NCI-H82 treated with DMSO at 0.1 percent for 48 hours (cell line): ENCODE measurements around the gene S100B.

Experiments used
- DNase-seq: peaks from one replicate; lab custom pipeline; 2025; ENCODE audit not compliant: unreplicated experiment; lab: John Stamatoyannopoulos, UW

The S100B gene

DNA sequence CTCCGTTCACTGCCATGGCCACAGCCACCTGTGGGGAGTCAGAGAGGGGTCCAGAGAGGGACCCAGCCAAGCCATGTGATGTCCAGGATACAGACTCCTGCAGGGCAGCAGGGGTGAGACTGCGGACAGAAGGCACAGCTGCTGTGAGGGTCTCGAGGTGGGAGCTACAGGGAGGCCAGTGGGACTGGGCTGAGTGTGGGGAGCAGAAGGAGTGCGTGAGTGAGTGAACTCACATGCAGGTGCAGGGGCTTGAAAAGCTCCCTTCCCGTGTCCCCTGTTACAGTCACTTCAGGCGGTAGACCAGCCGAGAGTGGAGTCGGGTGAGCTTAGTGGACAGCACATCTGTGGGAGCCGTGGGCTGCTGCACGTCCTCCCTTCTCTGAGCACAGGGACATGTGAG, 42.4 kb downstream of the S100B start:
- DNase-seq: no peak

DNA sequence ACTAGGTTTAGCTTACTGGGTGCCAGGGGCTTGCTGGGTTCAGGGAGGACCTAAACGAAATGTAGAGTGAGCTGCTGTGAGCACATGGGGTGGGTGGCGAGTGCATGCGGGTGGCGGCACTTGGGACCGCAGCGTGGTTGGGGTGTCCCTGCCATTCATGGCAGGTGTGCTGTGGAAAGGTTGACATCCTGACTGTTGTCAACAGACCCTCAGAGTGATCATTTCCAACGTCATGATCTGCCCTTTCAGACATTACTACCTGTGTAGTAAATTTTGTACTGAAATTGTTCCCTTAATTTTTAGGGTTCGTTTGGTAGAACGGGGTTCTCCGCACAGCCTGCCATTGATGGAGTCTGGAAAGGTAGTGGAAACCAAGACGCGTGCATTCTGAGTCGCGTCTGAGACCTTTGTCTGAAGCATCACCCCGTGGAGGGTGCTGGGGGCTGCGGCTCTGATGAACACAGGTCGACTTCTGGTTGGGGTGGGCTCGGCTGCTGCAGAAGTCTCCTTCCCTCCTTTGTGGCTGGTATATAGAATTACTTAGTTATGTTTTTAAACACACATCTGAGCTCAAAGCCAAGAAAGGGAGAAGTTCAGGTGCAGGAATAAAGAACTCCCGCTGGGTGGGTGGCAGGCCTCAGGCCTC, 43.3 kb downstream of the S100B start:
- DNase-seq: no peak

DNA sequence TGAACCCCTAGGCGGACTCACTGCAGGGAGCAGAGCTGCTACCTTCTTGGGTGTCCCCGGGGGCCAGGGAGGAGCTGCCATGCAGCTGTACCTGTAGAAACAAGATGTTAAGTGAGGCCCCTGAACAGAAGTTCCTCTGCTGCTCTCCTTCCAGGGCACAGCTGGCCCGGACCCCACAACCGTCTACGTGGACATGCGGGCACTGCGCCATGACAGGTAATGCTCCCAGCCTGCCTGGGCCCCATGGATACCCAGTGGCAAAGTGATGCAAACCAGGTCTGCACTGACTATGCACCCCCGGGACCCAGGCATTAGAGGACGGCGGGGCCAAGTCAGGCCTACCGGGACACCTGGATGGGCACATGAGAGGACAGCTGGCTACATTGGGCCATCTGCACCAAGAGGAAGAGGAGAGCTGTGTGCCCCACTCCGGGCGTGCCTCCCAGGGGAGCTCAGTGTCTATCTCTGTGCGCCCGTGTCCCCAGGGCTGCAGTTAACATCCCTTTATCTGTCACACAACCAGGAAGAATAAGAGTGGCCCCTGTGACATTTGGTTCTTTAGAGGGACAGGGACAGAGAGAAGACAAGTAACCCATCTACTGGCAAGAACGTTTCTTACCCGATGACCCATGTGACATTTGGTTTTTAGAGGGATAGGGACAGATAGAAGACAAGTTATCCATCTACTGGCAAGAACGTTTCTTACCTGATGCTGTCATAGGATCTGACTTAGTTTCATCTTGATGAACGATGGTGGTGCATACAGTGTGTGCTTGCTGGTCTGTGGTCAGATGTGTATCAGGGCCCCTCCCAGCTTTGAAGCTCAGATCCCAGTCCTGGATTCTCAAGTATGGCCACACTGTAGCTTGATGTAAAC, 44.1 kb downstream of the S100B start:
- no peak for DNase-seq

DNA sequence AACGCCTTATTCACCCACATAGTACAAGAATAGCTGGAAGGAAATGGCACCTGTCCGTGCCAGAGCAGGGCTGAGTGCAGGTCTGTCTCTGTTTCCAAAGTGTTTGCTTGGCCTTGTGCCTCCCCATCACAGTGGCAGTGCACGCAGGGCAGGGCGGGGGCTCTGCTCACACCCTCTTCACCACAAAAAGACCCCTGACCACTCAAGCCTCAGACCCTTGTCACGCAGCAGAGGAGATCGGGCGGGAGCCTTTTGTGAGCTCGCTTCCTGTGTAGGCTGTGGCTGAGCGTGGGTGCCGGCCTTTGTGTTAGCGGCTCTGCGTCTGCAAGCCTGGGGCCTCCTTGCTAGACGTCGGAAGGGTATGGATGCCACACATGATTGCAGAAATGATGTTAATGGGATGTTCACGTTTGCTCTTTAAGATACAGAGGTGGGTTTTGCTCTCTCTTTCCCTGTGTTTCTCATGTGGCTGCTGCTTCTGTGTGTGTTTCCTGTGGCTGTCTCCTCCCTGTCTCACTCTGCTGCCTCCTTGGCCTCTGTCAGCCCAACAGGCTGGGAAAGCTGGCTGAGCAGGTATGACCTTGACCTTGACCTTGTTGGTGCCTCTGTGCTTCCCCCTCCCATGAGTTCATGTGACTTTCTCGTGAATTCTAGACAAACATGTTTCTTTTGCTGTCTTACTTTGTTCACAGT, 45.4 kb downstream of the S100B start:
- no peak for DNase-seq

DNA sequence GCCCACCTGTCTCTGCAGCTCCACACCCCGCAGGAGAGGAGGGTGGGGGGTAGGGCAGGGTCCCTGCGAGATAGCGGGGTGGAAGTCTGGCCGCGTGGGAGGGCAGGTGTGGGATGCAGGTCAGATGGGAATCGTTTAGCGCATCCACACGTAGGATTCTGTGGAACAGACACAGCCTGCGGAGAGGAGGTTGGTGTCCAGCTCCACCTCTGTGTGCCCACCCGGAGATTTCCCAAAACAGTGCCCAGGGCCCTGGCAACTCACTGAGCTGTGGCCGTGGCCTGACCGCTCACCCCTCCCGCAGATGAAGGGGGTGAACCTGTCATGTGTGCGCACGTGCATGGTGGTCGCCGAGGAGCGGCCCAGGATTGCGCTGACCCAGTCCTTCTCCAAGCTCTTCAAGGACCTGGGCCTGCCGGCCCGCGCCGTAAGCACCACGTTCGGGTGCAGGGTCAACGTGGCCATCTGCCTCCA, 46.9 kb downstream of the S100B start:
- DNase-seq: no peak

DNA sequence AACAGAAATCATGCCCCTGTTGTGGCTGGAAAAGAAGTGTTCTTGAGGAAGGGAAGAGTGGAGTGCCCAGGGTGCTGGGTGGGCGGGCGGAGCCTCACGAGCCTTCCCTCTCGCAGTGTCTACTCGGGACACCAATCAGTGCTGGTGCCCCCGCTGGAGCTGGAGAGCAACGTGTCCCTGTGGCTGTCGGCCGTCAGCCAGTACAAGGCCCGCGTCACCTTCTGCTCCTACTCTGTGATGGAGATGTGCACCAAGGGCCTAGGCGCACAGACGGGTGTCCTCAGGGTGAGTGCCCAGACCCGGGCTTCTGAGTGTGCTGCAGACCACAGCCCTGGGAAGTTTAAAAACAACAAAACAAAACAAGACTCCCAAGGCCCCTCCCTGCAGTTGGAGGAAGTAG, 47.4 kb downstream of the S100B start:
- no peak for DNase-seq

DNA sequence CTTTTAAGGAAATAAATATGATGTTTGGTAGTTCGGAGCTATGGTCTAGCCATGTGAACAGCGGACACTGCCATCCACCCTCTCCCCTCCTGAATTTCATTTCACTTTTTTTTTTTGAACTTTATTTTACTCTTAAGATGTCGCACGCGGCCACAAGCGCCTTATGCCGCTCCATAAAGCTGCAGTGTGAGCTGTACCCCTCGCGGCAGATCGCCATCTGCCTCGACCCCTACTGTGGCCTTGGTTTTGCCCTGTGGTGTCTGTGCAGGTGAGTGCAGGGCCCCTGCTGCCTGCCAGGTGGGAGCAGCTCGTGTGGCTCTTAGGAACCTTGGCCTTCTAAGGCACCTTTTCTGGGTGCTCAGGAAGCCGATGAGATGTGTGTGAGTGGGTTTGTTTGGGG, 48.1 kb downstream of the S100B start:
- DNase-seq: no peak

DNA sequence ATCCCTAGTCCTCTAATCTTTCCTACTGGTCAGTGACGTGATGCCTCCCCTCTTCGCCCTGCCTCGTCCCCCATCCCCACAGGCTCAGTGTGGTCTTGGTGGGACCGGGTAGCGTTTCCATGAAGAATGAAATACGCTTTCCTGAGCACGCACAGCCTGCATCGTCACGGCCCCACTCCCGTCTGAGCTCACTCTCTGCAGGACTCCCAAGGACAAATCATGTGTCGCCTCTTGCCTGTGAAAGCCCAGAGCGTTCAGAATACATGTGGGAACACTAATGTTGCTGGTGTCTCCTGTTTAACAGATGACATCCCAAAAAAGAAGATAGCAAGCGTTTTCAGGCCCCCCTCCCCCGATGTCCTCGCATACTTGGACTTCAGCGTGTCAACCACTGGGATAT, 49.2 kb downstream of the S100B start:
- DNase-seq: no peak

DNA sequence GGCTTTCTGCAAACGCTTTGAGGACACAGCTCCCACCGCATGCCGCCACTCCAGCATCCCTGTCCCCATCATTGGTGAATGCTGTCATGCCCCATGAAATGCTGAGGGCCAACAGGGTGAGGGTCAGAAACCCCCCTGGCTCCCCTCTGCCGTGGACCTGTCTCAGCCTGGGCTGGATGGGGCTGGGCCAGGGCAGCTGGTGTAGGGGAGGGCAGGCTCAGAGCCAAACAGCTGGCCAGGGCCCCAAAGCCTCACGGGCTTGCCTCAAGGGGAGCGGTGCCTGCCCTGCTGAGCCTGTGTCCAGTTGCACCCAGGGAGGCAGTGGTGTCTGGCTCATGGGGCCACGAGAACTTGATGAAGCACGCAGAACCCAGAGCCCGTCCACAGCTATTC, 49.7 kb downstream of the S100B start:
- DNase-seq: no peak

DNA sequence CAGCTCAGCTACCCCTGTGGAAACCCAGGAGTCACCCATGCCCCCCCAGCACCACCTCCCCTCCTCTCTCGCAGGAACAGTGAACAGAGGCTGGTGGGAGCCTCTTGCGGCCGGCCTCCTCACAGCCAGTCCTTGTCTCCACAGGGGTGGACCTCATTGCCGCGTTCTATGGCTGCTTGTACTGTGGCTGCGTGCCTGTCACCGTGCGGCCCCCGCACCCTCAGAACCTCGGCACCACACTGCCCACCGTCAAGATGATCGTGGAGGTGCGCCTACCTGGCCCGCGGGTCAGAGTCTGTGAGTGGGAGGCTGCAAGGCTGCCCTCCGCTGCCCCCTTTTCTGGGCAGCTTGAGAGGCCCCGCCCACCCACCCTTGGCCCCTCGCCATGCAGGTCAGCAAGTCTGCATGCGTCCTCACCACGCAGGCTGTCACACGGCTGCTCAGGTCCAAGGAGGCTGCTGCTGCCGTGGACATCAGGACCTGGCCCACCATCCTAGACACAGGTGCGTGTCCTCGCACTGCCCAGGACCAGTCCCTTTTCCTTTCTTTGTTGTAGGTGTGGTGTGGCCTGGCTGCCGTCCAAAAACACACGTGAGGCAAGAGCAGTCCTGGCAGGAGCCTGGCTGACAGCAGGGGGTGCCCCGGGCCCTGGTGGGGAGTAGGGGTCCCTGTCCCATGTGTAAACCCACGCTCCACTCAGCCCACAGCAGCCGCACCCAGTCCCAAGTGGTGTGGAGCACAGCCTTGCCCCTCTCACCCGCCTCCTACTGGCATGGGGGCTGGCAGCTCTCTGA, 50.3 kb downstream of the S100B start:
- no peak for DNase-seq

DNA sequence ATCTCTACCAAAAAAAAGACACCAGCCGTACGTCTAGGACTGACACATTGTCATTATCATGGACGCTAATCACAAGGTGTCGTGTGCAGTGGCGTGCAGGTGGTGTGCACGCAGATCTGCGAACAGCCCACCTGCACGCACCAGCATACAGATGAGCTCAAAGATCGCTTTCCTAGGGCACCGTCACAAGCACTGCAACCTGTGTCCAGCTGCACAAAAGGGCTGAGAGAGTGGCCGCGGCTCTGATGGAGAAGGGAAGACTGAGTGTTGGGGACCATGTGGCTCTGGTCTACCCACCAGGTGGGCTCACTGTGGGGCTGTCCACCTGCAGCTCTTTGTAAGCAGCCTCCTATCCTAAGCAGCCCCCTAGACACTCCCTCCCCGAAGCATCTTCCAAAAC, 50.9 kb downstream of the S100B start:
- no peak for DNase-seq

DNA sequence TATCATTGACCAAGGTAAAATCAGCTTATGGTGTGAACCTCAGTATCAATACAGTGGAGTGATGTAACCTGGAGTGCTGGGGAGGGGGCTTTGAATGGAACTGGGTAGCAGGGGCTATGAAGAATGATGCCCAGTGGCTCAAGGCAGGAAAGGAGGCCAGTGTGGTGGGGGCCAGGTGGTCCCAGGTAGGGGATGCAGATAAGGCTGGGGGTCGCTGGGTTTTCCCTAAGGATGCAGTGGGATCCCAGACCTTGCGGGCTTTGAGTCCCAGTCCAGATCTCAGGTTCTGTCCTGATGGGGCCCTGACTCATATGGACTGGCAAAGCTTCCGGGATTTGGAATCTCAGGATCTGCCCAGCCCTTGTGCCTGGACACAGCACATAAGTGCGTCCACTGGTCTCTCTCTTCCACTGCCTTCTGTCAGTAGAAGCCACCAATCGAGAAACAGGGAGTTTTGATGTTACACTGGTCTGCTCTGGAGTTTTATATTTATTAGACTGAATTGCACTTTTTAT, 52.0 kb downstream of the S100B start:
- DNase-seq: no peak

DNA sequence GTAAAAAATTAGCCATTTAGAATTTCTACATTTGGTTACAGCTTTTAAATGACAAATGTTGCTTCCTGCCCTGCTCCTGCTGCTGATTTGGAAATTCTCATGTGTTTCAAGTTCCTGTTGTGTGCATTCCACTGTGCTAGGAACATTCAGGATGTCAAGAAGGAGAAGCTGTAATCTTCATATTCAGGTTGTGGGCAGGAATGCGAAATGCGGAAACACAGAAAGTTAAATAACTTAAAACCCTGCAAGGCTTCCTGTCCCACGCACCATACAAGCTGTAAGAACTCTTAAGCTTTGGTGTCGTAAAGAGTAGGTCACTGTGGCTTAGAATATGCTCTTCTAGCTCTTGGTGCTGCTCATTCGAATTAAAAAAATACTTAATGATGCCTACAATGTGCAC, 52.6 kb downstream of the S100B start:
- DNase-seq: no peak

DNA sequence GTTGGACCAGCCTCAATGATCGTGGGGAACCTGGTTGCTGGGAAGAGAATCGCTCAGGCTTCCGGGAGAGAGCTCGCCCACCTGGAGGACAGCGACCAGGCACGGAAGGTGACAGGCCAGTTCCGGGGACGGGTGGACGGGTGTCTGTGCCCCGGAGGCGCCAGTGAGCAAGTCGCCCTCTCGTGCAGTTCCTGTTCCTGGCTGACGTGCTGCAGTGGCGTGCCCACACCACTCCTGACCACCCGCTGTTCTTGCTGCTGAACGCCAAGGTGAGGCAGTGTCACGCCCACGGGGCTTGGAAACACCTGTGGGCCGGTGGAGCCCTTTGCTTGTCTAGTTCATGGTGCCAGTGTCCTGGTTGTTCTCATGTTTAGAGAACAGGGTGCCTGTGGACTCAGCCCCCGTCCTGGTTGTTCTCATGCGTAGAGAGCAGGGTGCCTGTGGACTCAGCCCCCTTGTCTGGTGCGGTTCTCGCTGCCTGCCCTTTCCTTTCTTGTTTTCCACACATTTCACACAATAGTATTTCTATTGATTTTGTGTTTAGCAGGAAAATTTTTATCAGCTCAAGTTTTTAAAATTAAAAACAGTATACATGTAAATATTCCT, 53.1 kb downstream of the S100B start:
- DNase-seq: no peak

DNA sequence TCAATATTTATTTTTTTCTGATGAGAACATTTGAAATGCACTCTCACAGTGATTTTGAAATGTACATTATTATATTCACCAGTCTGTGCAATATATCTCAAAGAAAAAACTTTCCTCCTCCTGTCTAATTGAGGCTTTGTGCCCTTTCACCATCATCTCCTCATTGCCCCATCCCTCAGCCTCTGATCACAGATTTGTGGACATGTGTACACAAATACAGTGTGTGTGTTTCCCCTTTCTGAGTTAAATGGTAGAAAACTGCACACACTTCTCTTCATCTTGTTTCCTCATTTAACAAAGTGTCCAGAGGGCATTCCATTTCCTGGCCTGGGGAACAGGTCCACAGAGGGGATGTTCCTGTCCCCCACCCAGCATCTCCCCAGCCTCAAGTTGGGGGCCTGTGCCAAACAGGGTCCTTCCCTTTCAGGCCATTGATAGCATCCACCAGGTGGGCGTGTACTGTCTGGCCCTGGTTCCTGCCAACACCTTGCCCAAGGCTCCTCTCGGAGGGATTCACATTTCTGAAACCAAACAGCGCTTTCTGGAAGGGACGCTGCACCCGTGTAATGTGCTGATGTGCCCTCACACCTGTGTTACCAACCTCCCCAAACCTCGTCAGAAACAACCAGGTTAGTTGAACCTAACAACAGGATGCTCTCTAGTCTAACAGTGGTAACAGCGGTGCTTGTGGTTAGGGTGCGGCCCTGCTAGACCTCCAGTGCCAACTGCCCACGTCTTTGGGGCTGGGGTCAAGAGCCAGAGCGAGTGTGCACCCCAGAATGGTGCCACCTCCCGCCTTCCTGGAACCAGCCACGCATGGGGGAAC, 54.6 kb downstream of the S100B start:
- DNase-seq: no peak

DNA sequence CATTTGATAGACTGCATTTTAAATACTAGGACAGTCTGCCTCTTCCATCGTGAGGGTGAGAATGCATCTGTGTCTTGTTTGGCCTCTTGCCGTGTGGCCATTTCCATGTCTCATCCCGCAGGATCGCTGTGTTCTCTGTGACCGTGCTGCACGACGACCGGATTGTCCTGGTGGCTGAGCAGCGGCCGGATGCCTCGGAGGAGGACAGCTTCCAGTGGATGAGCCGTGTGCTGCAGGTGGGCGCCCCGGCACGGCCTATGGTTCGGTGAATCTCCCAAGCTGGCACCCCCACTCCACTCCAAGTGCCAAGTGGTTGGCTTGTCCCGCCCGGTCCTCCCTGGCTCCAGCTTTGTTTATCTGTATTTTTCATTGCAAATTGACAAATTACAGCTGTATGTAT, 55.2 kb downstream of the S100B start:
- DNase-seq: no peak
